Islet precursor cell (in vitro differentiated cells): ENCODE results near the gene TUBGCP3.
A peak's percentile ranks its signal among the peaks of the same experiment; 100 is the strongest.

Experiments used
- DNase-seq: peaks from one replicate; pipeline ENCODE4 v3.0.0-alpha.2; 2018

TUBGCP3 gene

GRCh38 chr13:112616586-112617362 is 28.8 kb upstream of the TUBGCP3 start:
- DNase-seq, result peak; percentile 82

DNA sequence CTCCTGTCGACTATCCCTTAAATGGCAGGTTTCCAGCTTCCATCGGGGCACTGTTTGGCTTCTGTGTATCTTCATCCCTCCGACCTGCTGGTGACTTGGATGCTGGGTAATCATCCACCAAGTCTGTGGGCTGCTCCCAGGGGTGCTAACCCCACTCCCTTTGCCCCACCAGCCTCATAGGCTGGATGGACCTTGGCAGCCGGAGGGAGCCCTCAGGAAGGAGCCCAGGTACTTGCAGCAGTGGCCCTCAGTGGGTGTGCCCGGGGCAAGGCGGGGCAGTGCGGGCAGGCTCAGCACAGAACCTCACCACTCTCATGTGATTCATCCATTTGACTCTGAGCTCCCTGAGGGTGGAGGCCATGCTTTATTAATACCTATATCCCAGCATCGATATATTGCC is 27.4 kb upstream of the TUBGCP3 start:
- no peak for DNase-seq

DNA sequence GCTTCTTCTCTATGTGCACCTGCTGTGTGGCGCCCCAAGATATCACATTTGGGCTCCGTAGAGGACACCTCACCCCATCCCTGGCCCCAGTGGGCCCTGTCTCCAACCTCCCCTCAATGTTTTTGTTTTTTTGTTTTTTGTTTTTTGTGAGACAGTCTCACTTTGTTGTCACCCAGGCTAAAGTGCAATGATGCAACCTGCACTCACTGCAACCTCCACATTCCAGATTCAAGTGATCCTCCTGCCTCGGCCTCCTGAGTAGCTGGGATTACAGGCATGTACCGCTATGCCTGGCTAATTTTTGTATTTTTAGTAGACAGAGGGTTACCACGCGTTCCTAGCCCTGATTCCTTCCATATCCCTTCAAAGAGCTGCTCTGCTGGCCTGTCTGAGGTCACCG is 26.9 kb upstream of the TUBGCP3 start:
- no peak for DNase-seq

- DNase-seq, result no peak
Observed at GRCh38 chr13:112608212-112608611, 20.3 kb upstream of the TUBGCP3 start.

- peak; percentile 96 for DNase-seq
Observed at GRCh38 chr13:112606109-112607001, 18.4 kb upstream of the TUBGCP3 start.

- DNase-seq, result no peak
Observed at GRCh38 chr13:112605531-112605990, 17.6 kb upstream of the TUBGCP3 start.

DNA sequence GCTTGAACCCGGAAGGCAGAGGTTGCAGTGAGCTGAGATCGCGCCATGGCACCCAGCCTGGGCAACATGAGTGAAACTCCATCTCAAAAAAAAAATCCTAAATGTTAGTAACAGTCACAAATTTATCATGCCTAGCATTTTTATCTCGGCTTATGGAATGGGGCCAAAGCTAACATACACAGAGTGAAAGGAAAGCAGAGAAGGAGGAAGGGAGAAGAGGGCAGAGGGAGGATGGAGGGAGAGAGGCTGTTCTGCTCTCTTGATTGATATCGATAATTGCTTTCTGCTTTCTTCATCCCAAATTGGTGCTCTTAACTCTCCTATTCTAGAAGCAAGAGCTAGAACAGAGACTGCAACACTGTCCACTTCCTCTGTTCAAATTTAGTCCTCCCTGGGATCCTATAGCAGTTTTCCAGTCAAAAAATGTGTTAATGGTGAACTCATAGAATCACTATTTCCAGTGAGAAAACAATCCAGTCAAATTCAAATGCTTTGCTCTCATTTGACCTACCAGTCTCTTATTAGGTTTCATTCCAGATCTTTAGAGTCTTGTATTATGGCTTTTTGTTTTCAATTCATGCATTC is 15.8 kb upstream of the TUBGCP3 start:
- DNase-seq, result no peak

DNA sequence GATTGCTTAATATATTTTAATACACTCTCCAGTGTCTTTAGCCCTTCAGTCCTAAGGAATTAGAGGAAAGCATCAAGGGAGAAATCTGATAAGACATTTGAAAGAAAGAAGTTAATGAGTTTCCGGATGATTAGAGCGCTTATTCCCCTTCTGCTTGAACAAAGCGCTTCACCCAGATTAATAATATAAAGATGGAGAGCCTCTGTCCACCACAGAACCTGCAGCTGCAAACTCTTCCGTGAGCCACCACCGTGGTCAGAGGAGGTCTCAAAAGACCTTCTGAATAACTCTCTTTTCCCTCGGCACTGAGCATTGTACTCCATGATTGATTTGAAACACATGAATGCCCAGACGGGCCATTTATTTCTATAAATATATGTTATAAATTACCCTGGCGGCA is 14.2 kb upstream of the TUBGCP3 start:
- no peak for DNase-seq

GRCh38 chr13:112601371-112601770 is 13.4 kb upstream of the TUBGCP3 start:
- no peak for DNase-seq

- DNase-seq, result no peak
Observed at GRCh38 chr13:112596235-112596634, 8.3 kb upstream of the TUBGCP3 start.

- DNase-seq, result no peak
Observed at GRCh38 chr13:112592647-112593046, 4.7 kb upstream of the TUBGCP3 start.

DNA sequence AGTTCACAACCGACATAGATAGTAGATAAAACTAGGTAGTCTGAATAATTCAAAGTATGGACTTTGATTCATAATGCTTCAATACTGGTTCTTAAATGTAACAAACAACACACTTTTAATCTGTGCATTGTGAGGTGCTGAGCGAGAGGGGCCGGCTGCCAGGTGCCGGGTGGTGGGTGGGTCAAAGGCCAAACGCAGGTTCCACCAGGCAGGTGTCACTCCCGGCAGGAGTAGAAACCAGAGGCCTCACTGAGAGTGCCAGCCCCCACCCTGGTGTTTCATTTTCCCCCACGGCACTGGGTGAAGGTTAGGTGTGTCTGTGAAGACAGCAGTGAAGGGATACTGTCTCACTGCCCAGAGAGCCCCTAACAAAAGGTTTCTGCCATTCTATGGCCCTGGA is 4.2 kb upstream of the TUBGCP3 start:
- no peak for DNase-seq

- no peak for DNase-seq
Observed at GRCh38 chr13:112588490-112589297, 741 bp upstream of the TUBGCP3 start.

GRCh38 chr13:112587212-112587763 is 665 bp downstream of the TUBGCP3 start:
- peak; percentile 94 for DNase-seq

DNA sequence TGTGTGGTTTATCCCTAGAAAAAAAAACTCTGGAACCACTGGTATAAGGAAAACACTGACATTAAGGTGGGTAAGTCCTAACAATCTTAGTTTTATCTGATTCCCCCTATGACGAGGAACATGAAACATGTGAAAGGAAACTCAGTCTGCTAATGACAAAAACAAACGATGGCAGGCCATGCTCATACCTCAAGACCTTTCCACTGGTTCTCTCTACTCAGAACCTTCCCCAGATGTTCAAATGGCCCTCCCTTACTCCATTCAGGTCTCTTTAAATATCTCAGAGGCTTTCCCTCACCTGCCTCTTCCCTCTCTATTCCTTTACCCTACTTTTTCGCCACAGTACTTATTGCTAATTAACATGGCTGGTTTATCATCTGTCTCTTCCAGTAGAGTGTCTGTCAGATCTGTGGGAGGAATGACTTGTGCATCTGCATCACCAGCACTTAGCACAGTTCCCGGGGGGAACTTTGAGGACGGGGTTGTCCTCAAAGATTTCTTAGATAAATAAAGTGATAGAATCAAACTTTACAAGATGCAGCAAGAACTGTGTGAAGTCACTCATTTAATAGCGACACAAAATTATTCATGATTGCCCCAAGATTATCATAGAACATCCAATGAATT is 1.5 kb downstream of the TUBGCP3 start:
- DNase-seq, result no peak

DNA sequence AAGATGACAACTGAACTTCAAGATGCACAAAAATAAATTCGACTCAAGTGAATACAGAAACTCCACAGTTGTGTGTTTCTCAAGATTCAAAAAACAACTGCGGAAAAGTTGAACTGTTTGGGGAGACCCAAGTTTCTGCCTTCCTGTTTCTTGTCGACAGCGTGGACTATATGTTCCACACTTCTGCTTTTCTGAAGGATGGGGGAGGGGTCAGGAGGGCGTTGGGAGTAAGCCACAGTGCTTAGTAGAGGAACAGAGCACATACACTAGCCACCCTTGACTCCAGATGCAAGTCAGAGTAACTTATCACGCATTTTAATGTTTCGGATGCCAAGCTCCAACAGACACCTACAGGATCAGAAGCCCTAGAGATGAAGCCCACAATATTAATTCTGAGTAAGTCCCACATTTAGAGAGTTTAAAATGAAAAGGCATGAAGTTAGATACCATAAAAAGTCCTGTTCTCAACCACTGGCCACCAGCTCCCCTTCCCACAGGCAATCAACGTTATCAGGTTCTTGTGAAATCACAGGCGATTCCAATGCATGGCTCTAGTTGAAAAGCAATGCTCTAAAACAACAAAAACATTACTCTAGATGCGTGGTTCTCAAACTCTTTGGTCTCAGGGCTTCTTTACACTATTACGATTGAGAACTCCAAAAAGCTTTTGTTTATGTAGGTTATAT is 4.2 kb downstream of the TUBGCP3 start:
- DNase-seq, result no peak

- no peak for DNase-seq
Observed at GRCh38 chr13:112582263-112582662, 5.7 kb downstream of the TUBGCP3 start.

DNA sequence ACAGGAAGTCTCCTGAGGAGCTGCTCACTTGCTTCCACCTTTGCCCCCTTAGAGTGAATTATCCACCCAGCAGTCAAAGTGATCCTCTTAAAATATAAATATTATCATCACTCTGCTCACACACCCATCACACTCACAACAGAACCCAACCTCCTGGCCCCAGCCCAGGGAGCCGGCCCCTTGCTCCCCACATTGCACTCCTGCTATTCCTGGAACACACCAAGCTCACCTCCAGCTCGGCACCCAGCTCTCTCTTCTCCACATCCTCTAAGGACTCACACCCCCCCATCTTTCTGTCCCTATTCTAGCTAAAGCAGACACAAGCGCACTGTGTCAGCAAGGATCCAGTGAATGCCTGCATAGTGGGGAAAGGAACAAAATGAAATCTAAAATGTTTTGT is 7.0 kb downstream of the TUBGCP3 start:
- no peak for DNase-seq

- DNase-seq, result no peak
Observed at GRCh38 chr13:112580211-112580610, 7.7 kb downstream of the TUBGCP3 start.

DNA sequence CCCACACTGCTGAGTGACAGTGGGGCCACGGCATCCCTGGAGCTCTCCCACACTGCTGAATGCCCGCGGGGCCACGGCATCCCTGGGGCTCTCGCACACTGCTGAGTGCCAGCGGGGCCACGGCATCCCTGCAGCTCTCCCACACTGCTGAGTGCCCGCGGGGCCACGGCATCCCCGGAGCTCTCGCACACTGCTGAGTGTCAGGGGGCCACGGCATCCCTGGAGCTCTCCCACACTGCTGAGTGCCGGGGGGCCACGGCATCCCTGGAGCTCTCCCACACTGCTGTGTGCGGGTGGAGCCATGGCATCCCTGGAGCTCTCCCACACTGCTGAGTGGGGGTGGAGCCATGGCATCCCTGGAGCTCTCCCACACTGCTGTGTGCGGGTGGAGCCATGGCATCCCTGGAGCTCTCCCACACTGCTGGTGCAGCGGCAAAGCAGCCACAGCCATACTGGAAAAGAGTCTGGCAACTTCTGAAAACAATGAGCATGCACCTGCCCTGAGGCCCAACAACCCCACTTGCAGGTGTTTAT is 8.6 kb downstream of the TUBGCP3 start:
- DNase-seq, result no peak

DNA sequence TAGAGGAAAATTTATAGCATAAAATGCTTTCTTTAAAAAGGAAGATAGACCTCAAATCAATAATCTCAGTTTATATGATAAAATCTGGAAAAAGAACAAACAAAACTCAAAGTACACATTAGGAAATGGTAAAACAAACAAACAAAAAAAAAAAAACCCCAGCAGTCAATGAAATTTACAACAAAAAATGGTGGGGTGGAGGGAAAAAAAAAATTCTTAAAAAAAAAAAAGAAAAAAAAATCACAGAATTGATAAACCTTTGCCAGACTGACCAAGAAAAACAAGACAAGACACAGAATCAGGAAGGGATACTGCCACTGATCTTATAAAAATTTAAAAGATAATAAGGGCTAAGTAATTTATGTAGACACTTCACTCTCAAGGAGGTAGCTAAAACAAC is 11.2 kb downstream of the TUBGCP3 start:
- no peak for DNase-seq
